ENCODE results near the gene PDK2. TPM values are rescaled to one million over a fixed set of nuclear protein-coding genes. Genes with fewer than 3 reads are reported as not detected.

Gene PDK2
- polyA plus RNA-seq (2012; ENCODE audit: low read depth, missing spikeins): 8.8 TPM

DNA sequence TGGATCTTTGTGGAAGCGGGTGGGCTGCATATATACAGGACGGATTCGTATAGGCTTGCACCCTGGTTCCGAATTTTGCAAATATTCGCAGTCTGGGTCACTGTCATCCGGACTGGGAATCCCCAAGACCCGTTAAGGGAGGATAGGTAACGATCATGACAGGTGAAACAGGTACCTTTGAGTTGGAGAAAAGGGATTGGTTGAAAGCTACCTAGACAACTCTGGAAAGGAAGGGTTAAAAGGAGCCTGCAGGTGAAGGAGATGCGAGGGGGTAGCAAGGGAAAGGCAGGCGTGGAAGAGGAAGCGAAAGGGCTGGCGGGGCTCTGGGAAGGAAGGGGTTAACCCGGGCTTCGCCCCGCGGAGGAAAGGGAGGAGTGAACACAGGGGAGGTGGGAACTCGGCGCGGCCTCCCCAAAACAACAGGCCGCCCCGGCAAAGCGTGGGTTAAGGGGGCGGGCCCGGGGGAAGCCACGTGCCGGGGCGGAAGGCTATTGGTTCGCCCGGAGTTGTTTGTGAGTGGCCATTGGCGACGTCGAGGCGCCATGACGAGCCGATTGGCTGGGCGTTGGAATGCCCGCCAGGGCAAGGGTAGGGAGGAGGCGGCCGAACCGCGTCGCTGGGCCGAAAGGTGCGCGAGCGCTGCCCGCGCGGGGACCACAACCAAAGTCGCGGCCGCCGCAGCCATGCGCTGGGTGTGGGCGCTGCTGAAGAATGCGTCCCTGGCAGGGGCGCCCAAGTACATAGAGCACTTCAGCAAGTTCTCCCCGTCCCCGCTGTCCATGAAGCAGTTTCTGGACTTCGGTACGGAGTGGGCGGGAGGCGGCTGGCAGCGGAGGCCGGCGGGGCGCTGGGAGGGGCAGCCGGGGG, at the start of gene PDK2:
TSS of gene PDK2 (plus strand) at position 599 of the 867 bp plus-strand sequence. CDS start at position 684, 85 bp downstream.
- FAIRE-seq: peak; percentile 99
- peak; percentile 98 for DNase-seq (ENCODE audit: insufficient read length, low spot score)
- TF ChIP-seq TAF1 (IDR thresholded peaks at IDR 0.05; ENCODE audit: low read depth, low read length) (no peak), POU2F2 (IDR thresholded peaks at IDR 0.05; ENCODE audit: low read depth, low read length) (0 out of 2 replicates have a peak, but pooled peaks have one; percentile 5), POLR2AphosphoS5 (IDR thresholded peaks at IDR 0.05; ENCODE audit: low read depth, low read length) (no peak), PAX5 (IDR thresholded peaks at IDR 0.05; ENCODE audit: insufficient read depth, low read length, severe bottlenecking) (no peak), SPI1 (IDR thresholded peaks at IDR 0.05; ENCODE audit: low read depth, low read length) (peak; percentile 77)

GRCh38 chr17:50046179-50046578, 49.0 kb upstream of the PDK2 start:
- FAIRE-seq: no peak
- TF ChIP-seq SPI1 (IDR thresholded peaks at IDR 0.05; ENCODE audit: low read depth, low read length): no peak
- TF ChIP-seq TAF1 (IDR thresholded peaks at IDR 0.05; ENCODE audit: low read depth, low read length): no peak
- no peak for TF ChIP-seq POU2F2 (IDR thresholded peaks at IDR 0.05; ENCODE audit: low read depth, low read length)
- TF ChIP-seq POLR2A (IDR thresholded peaks at IDR 0.05; ENCODE audit: low read depth, low read length): no peak
- TF ChIP-seq PAX5 (IDR thresholded peaks at IDR 0.05; ENCODE audit: insufficient read depth, low read length, severe bottlenecking): no peak
- TF ChIP-seq POLR2AphosphoS5 (IDR thresholded peaks at IDR 0.05; ENCODE audit: low read depth, low read length): no peak
- DNase-seq (ENCODE audit: insufficient read length, low spot score): no peak

- DNase-seq (ENCODE audit: insufficient read length, low spot score): no peak
- FAIRE-seq: no peak
- TF ChIP-seq POLR2AphosphoS5 (IDR thresholded peaks at IDR 0.05; ENCODE audit: low read depth, low read length): no peak
Observed at GRCh38 chr17:50046667-50047066, 48.5 kb upstream of the PDK2 start.

DNA sequence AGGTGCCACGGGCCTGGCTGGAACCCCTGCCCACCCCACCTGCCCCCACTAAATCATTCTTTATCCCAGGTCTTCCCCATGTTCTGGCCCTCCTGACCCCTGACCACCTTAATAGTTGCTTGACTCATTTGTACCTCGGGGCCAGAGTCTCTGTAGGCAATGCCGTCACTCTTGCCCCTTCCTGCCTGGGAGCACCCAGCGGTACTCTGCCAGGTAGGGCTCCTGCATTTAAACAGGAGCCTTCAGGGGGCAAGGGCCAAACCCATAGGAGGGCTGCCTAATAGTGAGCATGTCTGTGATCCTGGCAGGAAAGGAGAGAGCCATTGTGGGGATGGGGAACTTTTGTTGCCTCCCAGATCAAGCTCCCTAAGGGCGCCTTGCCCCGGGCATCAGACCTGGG, 48.1 kb upstream of the PDK2 start:
- DNase-seq (ENCODE audit: insufficient read length, low spot score): no peak
- FAIRE-seq: no peak
- TF ChIP-seq POLR2A (IDR thresholded peaks at IDR 0.05; ENCODE audit: low read depth, low read length) (no peak), SPI1 (IDR thresholded peaks at IDR 0.05; ENCODE audit: low read depth, low read length) (no peak), POU2F2 (IDR thresholded peaks at IDR 0.05; ENCODE audit: low read depth, low read length) (no peak), POLR2AphosphoS5 (IDR thresholded peaks at IDR 0.05; ENCODE audit: low read depth, low read length) (no peak), TAF1 (IDR thresholded peaks at IDR 0.05; ENCODE audit: low read depth, low read length) (no peak), PAX5 (IDR thresholded peaks at IDR 0.05; ENCODE audit: insufficient read depth, low read length, severe bottlenecking) (no peak)

DNA sequence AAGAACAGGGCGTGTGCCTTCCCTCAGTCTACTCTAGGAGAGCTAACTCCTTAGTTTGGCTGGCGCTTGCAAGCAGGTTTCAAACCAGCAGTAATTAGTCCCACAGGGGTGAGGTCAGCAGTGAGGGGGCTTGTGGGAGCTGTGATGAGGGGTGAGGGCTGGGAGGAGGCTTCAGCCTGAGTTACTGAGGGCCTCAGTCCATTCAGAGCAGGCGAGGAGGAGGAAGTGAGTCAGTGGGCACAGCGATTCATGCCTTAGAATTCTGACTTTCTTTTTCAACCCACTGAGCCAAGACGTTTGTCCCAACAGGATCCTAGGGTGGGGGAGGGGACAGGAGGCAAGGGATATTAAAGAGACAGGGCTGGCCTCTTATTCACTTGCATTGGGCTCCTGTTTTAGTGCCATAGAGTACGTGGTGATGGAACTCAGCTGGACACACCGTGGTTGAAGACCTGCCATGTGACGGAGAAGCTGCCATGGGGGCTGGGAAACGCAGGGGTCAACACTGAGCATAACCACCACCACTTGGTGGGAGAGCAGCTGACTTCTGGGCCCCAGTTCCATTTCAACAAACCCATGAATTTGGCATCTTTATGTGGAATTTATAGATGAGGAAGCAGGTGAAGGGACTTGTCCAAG, 47.5 kb upstream of the PDK2 start:
- FAIRE-seq: no peak
- TF ChIP-seq POU2F2 (IDR thresholded peaks at IDR 0.05; ENCODE audit: low read depth, low read length) (no peak), SPI1 (IDR thresholded peaks at IDR 0.05; ENCODE audit: low read depth, low read length) (no peak), POLR2A (IDR thresholded peaks at IDR 0.05; ENCODE audit: low read depth, low read length) (no peak), TAF1 (IDR thresholded peaks at IDR 0.05; ENCODE audit: low read depth, low read length) (no peak), PAX5 (IDR thresholded peaks at IDR 0.05; ENCODE audit: insufficient read depth, low read length, severe bottlenecking) (no peak), POLR2AphosphoS5 (IDR thresholded peaks at IDR 0.05; ENCODE audit: low read depth, low read length) (no peak)
- no peak for DNase-seq (ENCODE audit: insufficient read length, low spot score)

- FAIRE-seq (no peak), DNase-seq (ENCODE audit: insufficient read length, low spot score) (no peak)
- TF ChIP-seq SPI1 (IDR thresholded peaks at IDR 0.05; ENCODE audit: low read depth, low read length) (no peak), POLR2A (IDR thresholded peaks at IDR 0.05; ENCODE audit: low read depth, low read length) (no peak), POLR2AphosphoS5 (IDR thresholded peaks at IDR 0.05; ENCODE audit: low read depth, low read length) (no peak), POU2F2 (IDR thresholded peaks at IDR 0.05; ENCODE audit: low read depth, low read length) (no peak), TAF1 (IDR thresholded peaks at IDR 0.05; ENCODE audit: low read depth, low read length) (no peak), PAX5 (IDR thresholded peaks at IDR 0.05; ENCODE audit: insufficient read depth, low read length, severe bottlenecking) (no peak)
Observed at GRCh38 chr17:50048146-50048720, 46.9 kb upstream of the PDK2 start.

DNA sequence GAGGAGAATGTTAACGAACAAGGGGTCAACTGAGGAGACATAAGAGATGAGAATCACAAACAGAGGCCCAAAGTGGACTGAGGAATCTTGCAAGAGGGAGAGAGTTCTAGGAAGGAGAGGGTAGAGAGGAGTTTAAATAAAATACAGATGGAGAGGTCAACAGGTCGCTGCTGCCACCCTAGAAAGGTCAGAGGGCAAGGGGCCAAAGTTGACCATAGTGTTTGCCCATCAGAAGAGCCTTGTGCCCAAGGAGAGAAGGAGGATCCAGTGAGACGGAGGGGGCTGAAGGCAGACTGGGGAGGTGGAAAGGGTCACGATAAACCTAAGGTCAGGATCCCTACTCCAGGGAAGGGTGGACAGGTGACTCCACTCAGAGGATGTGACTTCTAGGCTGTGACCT, 46.2 kb upstream of the PDK2 start:
- no peak for TF ChIP-seq SPI1 (IDR thresholded peaks at IDR 0.05; ENCODE audit: low read depth, low read length)
- TF ChIP-seq TAF1 (IDR thresholded peaks at IDR 0.05; ENCODE audit: low read depth, low read length): no peak
- TF ChIP-seq POLR2AphosphoS5 (IDR thresholded peaks at IDR 0.05; ENCODE audit: low read depth, low read length): no peak
- TF ChIP-seq POLR2A (IDR thresholded peaks at IDR 0.05; ENCODE audit: low read depth, low read length): no peak
- TF ChIP-seq PAX5 (IDR thresholded peaks at IDR 0.05; ENCODE audit: insufficient read depth, low read length, severe bottlenecking): no peak
- no peak for TF ChIP-seq POU2F2 (IDR thresholded peaks at IDR 0.05; ENCODE audit: low read depth, low read length)
- DNase-seq (ENCODE audit: insufficient read length, low spot score): no peak
- FAIRE-seq: no peak

GRCh38 chr17:50049636-50050035, 45.5 kb upstream of the PDK2 start:
- FAIRE-seq (no peak), DNase-seq (ENCODE audit: insufficient read length, low spot score) (no peak)
- TF ChIP-seq POLR2A (IDR thresholded peaks at IDR 0.05; ENCODE audit: low read depth, low read length) (no peak), POLR2AphosphoS5 (IDR thresholded peaks at IDR 0.05; ENCODE audit: low read depth, low read length) (no peak), POU2F2 (IDR thresholded peaks at IDR 0.05; ENCODE audit: low read depth, low read length) (no peak), PAX5 (IDR thresholded peaks at IDR 0.05; ENCODE audit: insufficient read depth, low read length, severe bottlenecking) (no peak), TAF1 (IDR thresholded peaks at IDR 0.05; ENCODE audit: low read depth, low read length) (no peak), SPI1 (IDR thresholded peaks at IDR 0.05; ENCODE audit: low read depth, low read length) (no peak)

- FAIRE-seq: peak; percentile 31
- no peak for TF ChIP-seq POU2F2 (IDR thresholded peaks at IDR 0.05; ENCODE audit: low read depth, low read length)
Observed at GRCh38 chr17:50050431-50051032, 44.6 kb upstream of the PDK2 start.

More at GRCh38 chr17:50050431-50051032, 44.6 kb upstream of the PDK2 start:
- no peak for DNase-seq (ENCODE audit: insufficient read length, low spot score)

Data from GM12891 (cell line).